ENCODE data around the gene HSPA1A. TPM values are rescaled to one million over a fixed set of nuclear protein-coding genes. Genes with fewer than 3 reads are reported as not detected.
"Not testable (repeated sequence)": the region's sequence is repeated elsewhere in the genome, so short reads cannot be mapped to it uniquely, and the experiment has no call there.

HSPA1A gene
- total RNA-seq, 1 donor from 2014 or later, result 213 TPM

DNA sequence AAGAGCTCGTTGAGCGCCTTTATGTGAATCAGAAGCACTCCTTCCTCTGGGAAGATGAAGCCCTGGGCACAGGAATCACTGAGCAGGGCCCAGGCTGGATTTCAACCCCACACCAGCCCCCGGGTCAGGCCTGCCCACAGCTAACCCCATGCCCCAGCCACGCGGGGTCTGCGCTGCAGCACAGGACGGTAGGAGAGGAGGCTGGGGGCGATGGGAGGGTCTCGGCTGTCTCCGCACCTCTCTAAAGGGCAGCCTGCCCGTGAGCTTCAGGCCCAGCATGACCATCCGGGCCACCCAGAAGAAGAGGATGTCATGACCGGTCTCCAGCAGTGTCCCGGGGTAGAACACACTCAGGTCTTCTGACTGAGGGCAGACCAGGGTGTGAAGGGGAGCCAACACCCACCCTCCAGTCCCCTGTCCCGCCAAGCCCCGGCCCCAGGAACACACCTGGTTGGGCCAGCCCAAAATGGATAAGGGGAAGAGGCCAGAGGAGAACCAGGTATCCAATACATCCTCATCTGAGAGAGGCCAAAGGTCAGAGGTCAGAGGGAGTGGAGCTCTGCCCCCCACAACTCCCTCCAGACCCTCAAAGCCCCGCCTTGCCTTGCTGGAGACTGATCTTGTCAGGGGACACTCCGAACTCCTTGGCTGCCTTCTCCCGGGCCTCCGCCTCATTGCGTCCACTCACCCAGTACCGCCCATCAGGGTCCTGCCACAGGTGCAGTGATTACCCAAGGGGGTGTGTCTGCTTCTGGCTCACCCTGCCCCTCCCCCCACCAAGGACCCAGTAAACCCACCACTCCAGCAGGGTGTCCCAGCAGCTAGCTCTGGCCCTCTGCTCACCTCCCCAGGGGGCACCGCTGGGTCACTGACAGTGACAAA, 33.9 kb upstream of the HSPA1A start:
- no peak for DNase-seq

GRCh38 chr6:31782126-31782855, 33.1 kb upstream of the HSPA1A start:
- DNase-seq, result no peak

DNA sequence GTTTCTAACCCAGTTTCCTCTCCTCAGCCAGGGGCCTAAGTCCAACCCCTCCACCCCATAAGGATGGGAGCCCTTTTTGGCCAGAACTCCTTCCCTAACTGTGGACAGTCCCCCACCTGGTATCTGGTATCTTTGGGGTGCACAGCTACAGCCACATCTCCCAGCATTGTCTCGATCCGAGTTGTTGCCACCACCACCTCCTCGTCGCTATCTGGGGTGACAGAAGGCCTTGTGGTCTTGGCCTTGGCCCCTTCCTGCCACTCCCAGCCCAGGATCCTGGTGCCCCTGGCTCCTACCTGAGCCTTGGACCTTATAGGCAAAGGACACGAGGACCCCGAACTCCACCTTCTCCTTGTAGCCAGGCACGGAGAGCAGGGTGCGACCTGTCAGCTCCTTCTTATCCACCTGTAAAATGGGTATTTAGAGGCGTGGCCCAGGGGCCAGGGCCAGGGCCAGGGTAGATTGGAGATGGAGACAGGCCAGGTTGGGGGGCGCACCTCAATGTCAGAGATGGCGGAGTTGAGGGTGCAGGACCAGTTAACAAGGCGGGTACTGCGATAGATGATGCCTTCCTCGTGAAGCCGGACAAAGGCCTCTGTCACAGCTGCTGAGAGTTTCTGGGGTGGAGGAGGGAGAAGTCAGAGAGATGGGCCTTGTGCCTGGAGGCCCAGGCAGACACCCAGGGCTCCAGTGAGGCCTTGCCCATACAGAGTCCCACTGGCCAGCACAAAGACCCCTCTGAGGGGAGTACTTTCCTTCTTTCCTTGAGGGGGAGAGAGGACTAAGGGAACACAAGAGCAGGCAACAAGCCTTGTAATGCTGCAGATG, 31.0 kb upstream of the HSPA1A start:
- no peak for DNase-seq

DNA sequence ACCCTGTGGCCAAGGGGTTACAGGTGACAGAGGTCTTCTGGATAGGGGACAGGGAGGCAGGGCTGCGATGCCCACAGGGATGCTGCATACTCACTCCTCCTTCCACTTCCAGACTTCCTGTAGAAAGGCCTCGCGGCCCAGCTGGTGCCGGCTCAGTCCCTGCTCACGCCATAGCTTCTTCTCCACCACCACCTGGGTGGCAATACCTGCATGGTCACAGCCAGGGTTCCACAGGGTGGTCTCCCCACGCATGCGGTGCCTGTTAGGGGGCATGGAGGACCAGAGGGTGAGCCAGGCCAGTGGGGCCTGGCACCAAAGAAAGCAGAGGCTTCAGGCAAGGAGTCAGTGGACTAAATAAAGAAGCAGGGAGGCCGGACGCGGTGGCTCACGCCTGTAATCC, 29.9 kb upstream of the HSPA1A start:
- DNase-seq, result no peak

GRCh38 chr6:31791324-31792089, 23.8 kb upstream of the HSPA1A start:
- peak; percentile 44 for DNase-seq

GRCh38 chr6:31792090-31792374, 23.3 kb upstream of the HSPA1A start:
- no peak for DNase-seq

DNA sequence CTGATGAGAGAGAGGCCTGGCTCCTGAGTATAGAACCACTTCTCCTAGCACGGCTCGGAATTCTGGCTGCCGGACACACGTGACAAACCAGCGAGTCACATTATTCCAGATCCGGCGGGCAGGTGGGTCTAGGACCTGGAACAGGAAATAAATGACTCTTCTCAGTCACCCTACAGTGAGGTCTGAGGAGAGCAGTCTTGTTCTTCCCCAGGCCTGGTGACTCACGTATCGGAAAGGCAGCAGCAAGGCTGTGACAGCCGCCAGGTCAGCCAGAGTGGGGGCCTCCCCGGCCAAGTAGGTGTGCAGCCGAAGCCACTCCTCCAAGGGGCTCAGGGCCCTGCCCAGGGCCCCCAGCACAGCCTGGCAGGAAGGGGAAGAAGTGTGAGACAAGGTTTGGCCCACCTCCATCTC, 22.6 kb upstream of the HSPA1A start:
- no peak for DNase-seq

- DNase-seq, result not testable (repeated sequence)
Observed at GRCh38 chr6:31793927-31794245, 21.5 kb upstream of the HSPA1A start.

- DNase-seq, result peak; percentile 18
Observed at GRCh38 chr6:31794294-31794865, 21.0 kb upstream of the HSPA1A start.

DNA sequence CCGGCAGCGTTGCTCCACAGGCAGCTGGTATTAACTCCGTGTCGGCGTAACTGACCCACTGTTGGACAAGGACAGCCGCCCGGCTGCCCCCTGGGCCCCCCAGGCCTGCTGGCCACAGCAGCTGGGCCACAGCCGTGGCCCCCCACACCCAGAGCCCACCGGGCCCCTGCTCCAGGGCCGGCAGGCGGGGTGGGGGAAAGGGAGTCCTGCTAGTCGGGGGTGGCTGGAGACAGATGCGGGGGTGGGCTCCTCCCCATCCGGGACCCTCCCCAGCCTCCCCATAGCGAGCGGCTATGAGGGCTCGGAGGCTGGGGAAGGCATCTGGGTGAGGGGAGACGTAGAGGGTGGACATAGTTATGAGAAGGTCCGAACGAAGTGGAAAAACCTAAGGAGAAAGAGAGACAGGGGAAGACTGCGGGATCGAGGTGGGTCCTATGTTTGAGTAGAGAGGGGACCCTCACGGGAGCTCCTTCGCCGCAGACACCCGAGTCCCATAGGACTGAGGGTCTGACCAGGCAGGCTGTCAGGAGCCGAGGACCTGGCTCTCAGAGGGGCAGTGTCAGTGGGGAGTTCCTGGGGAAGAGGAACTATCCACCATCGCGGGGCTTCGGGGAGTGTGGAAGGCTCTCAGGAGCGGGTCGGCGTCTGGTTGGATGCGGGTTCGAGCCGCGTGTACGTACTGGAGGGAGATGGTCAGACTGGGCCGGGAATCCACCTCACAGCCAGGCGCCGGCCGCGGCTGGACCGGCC, 20.3 kb upstream of the HSPA1A start:
- DNase-seq, result no peak

DNA sequence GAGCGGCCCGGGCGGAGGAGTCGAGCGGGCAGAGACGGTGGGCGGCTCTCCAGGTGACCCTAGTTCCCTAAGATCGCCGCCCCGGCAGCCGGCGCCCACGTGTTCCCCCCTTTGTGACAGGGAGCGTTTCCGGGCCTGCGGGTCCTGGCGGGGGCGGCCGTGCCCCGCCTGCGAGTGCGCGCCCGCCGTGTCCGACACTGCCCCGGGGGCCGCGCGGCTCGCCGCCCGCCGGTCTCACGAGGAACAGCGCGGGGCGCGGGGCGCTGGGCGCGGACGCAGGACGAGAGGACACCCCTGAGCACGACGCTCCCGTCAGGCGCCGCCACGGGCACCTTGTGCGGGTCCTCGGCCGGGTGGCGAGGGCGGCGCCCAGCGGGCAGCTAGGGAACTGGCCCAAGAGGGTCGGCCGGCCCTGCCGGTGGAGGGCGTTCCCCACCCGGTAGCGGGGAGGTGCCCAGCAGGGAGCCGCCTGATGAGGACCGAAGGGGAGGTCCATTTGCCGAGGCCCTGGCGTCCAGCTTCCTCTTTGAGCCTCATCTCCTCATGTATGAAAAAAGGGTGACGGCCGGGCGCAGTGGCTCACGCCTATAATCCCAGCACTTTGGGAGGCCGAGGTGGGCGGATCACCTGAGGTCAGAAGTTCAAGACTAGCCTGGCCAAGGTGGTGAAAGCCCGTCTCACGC, 19.6 kb upstream of the HSPA1A start, which contains the start of gene VARS1:
Gene VARS1 (minus strand): TSS at position 137 of the 683 bp plus-strand sequence. CDS start 535 bp downstream, outside the sequence.
- peak; percentile 69 for DNase-seq

DNA sequence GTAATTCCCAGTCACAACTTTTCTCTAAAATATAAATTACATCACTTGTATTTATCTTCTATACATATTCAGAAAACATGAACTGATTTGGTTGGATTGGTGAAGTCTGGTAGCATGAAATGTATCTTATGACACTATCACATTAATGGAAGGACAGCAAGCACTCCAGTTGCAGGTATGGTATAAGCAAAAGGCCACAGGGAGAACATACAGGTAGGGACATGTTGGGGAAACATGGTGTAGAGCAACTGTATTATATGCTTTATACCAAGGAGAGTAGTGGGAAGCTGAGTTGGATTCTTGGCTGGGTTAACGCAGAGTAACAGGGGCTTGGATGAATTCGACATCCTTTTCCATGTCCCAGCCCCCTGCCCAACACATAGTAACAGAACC, 18.4 kb upstream of the HSPA1A start:
- no peak for DNase-seq

- DNase-seq, result no peak
Observed at GRCh38 chr6:31797588-31797987, 17.8 kb upstream of the HSPA1A start.

DNA sequence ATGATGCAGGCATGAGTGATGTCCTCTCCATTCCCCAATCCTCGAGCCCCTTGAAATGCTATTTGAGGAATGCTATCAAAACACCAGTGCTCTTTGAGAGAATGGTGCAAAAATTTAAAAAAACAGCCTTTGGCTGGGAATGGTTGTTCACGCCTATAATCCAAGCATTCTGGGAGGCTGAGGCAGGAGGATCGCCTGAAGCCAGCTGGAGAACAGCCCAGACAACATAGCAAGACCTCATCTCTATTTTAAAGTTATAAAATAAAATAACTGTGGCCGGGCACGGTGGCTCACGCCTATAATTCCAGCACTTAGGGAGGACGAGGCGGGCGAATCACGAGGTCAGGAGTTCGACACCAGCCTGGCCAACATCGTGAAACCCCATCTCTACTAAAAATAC, 15.6 kb upstream of the HSPA1A start:
- no peak for DNase-seq

GRCh38 chr6:31801031-31801927, 14.1 kb upstream of the HSPA1A start:
- DNase-seq, result not testable (repeated sequence)

DNA sequence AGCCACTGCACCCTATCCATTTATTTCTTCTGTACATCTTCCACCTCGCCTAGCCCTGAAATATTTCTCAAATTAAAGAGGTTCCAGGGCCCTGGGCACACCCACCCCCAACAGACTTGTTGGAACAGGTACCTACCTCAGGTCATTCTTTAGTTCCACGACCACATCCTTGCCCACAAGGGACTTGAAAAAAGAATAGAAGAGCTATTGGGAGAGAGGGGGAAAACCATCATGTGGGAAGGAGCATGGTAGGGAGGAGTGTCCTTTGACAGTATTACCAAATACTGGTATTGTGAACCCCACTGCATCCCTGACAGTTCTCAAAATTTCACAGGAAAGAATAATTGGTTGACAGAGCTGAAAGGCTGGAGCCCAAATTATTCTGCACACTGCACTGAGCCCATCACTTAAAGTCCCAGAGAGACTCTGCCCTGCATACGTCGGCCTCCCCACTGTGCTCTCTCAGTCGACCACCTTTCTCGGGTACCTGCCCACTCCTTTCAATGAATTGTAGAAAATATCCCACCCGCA, 9.3 kb upstream of the HSPA1A start:
- DNase-seq, result no peak

- DNase-seq, result peak; percentile 94
Observed at GRCh38 chr6:31806470-31807272, 8.7 kb upstream of the HSPA1A start, which contains the start of gene LSM2. Gene LSM2 (minus strand): TSS chr6:31806966. CDS start chr6:31806757, 209 bp downstream.

GRCh38 chr6:31808599-31808998, 6.7 kb upstream of the HSPA1A start:
- not testable (repeated sequence) for DNase-seq

All from skin of body (tissue), 2 donors.